ENCODE results near the gene ITGAE. TPM values are rescaled to one million over a fixed set of nuclear protein-coding genes. Genes with fewer than 3 reads are reported as not detected.
"Not testable (repeated sequence)": the region's sequence is repeated elsewhere in the genome, so short reads cannot be mapped to it uniquely, and the experiment has no call there.

ITGAE gene
- total and polyA plus RNA-seq, 2 donors: 14.0 to 34.6 TPM

DNA sequence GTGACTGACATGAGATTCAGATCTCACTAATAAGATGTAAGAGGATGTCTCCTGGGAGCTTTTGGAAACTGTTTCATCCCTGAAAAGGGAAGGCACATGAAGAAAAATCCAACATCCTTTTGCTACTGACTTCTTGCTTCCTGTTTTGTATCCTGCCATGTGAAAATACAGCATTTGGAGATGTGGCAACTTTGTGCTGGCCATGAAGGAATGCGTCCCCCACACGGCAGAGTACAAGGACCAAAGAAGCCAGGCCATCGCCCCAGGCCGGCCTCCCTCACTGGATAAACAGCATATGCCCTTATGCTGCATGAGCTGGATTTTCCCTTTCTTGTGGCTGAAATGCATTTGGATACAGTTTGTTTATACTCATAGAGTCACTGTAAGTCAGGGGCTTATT lies 82.8 kb downstream of the ITGAE start:
- H3K4me3 ChIP-seq (ENCODE audit: low read depth, low read length): no peak overlapping the region
- WGBS: 84% methylated on average over 4 of the region's 4 CpGs
- no peaks in the 10 kb centered on the region for H3K4me1 ChIP-seq (ENCODE audit: insufficient read depth)
- DNase-seq (ENCODE audit: extremely low spot score): no peak
- H3K36me3 ChIP-seq (ENCODE audit: insufficient read depth): peaks cover 13% of the 10 kb centered on the region
- no peak overlapping the region for H3K27ac ChIP-seq (ENCODE audit: low read depth)

GRCh38 chr17:3715296-3715695 lies 85.7 kb downstream of the ITGAE start:
- Histone ChIP-seq H3K36me3 (ENCODE audit: insufficient read depth) (peaks cover 13% of the 10 kb centered on the region), H3K4me1 (ENCODE audit: insufficient read depth) (no peaks in the 10 kb centered on the region), H3K27ac (ENCODE audit: low read depth) (no peak overlapping the region), H3K4me3 (ENCODE audit: low read depth, low read length) (no peak overlapping the region)
- 87% methylated on average over 8 of the region's 8 CpGs for WGBS
- no peak for DNase-seq (ENCODE audit: extremely low spot score)

- Histone ChIP-seq H3K4me1 (ENCODE audit: insufficient read depth) (no peaks in the 10 kb centered on the region), H3K27ac (ENCODE audit: low read depth) (no peak overlapping the region), H3K4me3 (ENCODE audit: low read depth, low read length) (no peak overlapping the region), H3K36me3 (ENCODE audit: insufficient read depth) (peaks cover 13% of the 10 kb centered on the region)
- WGBS: 83% methylated on average over 13 of the region's 13 CpGs
- no peak for DNase-seq (ENCODE audit: extremely low spot score)
These were observed 88.1 kb downstream of the ITGAE start for GRCh38 chr17:3712811-3713463.

DNA sequence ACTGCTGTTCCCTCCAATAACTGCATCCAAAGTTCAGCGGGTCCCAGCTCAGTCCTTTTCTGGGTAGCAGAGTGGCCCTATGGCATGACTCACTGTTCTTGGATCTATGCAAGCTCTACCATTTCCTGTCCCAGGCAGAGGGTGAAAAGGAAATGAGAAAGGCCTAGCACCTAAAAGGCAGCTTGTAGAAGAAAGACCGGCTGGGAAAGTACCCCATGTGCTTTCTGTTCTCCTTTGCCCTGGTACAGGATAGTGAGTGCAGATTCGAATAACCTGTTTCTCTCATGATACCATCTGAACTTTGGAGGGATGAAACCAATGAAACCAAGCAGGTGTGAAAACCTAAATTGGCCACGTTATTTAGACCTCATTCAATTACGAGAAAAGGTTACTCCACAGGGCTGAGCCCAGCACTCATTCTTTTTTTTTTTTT lies 90.0 kb downstream of the ITGAE start:
- WGBS: 73% methylated on average over 5 of the region's 5 CpGs
- H3K36me3 ChIP-seq (ENCODE audit: insufficient read depth): peaks cover 8% of the 10 kb centered on the region
- no peak overlapping the region for H3K4me3 ChIP-seq (ENCODE audit: low read depth, low read length)
- no peak for DNase-seq (ENCODE audit: extremely low spot score)
- no peaks in the 10 kb centered on the region for H3K4me1 ChIP-seq (ENCODE audit: insufficient read depth)
- H3K27ac ChIP-seq (ENCODE audit: low read depth): peak overlapping the region; percentile 16

DNA sequence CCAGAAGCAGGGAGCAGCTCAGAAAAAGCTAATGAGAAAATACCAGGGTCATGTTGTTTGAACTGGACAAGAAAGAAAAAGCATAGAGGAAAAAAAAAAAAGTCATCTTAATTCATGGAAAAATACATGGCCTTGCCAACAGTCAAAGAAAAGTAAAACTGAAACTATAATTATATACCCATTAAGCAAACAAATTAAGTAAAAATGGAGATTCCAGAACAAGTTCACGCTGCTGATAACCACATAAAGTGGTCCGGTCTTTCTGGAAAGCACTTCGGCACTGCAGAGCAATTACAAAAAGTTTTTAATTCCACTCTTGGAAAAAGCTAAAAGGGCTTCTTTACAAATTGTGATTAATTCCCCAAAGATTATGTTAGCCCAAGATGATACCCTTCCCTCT lies 92.6 kb downstream of the ITGAE start:
- no peak for DNase-seq (ENCODE audit: extremely low spot score)
- WGBS: 73% methylated on average over 3 of the region's 3 CpGs
- Histone ChIP-seq H3K4me3 (ENCODE audit: low read depth, low read length) (no peak overlapping the region), H3K4me1 (ENCODE audit: insufficient read depth) (no peaks in the 10 kb centered on the region), H3K36me3 (ENCODE audit: insufficient read depth) (no peaks in the 10 kb centered on the region), H3K27ac (ENCODE audit: low read depth) (no peak overlapping the region)

DNA sequence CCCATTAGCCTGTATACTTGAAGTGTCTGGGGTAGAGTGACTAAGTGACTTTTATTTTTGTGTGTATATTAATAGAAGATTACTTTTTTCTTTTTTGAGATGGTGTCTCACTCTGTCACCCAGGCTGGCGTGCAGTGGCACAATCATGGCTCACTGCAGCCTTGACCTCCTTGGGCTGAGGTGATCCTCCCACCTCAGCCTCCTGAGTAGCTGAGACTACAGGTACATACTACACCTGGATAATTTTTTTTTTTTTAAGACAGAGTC lies 95.3 kb downstream of the ITGAE start:
- H3K27ac ChIP-seq (ENCODE audit: low read depth); H3K4me3 ChIP-seq (ENCODE audit: low read depth, low read length); H3K4me1 ChIP-seq (ENCODE audit: insufficient read depth); DNase-seq (ENCODE audit: extremely low spot score); H3K36me3 ChIP-seq (ENCODE audit: insufficient read depth): not testable (repeated sequence)
- 83% methylated on average over 1 of the region's 1 CpG for WGBS

DNA sequence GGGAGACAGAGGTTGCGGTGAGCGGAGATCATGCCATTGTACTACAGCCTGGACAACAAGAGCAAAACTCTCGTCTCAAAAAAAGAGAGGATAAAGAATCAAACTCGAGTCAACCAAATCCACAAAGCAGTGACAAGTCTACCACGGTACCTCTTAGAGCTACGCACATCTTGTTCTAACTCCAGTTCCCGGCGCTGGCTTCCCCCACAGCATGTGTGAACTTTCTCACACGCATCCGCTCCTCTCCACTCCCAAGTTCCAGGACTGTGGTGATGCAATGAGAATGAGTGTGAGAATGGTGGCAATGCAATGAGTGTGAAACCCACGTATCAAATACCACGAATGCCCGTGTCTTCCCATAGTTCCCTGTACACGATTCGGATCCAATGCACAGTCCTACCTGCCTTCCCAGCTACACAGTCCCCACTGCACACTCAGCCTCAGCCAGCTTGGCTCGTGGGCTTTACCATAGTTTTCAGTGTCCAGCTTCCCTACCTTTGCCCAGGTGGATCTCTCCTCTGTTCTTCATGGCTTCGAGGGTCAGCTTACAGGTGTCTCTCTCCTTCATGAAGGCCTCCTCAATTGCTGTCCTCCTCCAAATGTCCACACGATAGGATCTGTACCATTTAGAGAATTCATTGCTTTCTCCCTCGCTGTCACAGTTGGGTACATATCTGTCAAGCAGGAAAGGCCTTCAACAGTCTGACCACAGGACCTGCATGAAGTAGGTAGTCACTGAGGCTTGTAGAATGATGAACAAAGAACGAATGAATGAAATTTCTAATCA lies 95.9 kb downstream of the ITGAE start:
- Histone ChIP-seq H3K36me3 (ENCODE audit: insufficient read depth) (no peaks in the 10 kb centered on the region), H3K4me3 (ENCODE audit: low read depth, low read length) (no peak overlapping the region), H3K4me1 (ENCODE audit: insufficient read depth) (no peaks in the 10 kb centered on the region), H3K27ac (ENCODE audit: low read depth) (no peak overlapping the region)
- 88% methylated on average over 20 of the region's 20 CpGs for WGBS
- DNase-seq (ENCODE audit: extremely low spot score): no peak

- not testable (repeated sequence) for H3K4me3 ChIP-seq (ENCODE audit: low read depth, low read length); H3K27ac ChIP-seq (ENCODE audit: low read depth); H3K36me3 ChIP-seq (ENCODE audit: insufficient read depth); H3K4me1 ChIP-seq (ENCODE audit: insufficient read depth); DNase-seq (ENCODE audit: extremely low spot score)
- 87% methylated on average over 7 of the region's 7 CpGs for WGBS
These were observed 98.9 kb downstream of the ITGAE start for GRCh38 chr17:3702041-3702539.

- Histone ChIP-seq H3K4me1 (ENCODE audit: insufficient read depth) (no peaks in the 10 kb centered on the region), H3K4me3 (ENCODE audit: low read depth, low read length) (no peak overlapping the region), H3K27ac (ENCODE audit: low read depth) (no peak overlapping the region), H3K36me3 (ENCODE audit: insufficient read depth) (no peaks in the 10 kb centered on the region)
- DNase-seq (ENCODE audit: extremely low spot score): no peak
- WGBS: 89% methylated on average over 4 of the region's 4 CpGs
These were observed 101.0 kb downstream of the ITGAE start for GRCh38 chr17:3699951-3700350.

DNA sequence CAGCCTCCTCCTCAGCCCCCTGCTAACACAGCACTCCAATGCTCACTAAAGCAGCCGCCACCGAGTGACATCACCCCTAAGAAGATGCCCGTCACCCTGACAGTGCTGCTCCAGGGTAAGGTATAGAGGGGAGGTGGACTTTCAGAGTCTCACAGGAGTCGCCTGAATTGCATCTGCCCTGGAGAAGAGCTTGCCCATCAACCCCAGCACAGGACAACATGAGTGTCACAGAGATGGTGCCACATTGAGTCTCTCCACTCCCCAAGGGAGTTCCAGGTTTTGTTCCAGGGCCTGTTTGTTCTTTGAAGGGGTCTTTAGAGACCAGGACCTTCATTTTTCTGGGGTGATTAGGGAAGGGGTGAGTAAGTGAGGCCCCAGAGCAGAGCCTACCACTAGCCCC lies 102.8 kb downstream of the ITGAE start:
- H3K36me3 ChIP-seq (ENCODE audit: insufficient read depth): no peaks in the 10 kb centered on the region
- DNase-seq (ENCODE audit: extremely low spot score): no peak
- no peaks in the 10 kb centered on the region for H3K4me1 ChIP-seq (ENCODE audit: insufficient read depth)
- WGBS: 86% methylated on average over 4 of the region's 4 CpGs
- H3K27ac ChIP-seq (ENCODE audit: low read depth): no peak overlapping the region
- no peak overlapping the region for H3K4me3 ChIP-seq (ENCODE audit: low read depth, low read length)

GRCh38 chr17:3697103-3697476 lies 103.9 kb downstream of the ITGAE start:
- no peaks in the 10 kb centered on the region for H3K4me1 ChIP-seq (ENCODE audit: insufficient read depth)
- WGBS: 49% methylated on average over 12 of the region's 12 CpGs

GRCh38 chr17:3695723-3696411 lies 105.1 kb downstream of the ITGAE start, which contains the start of gene P2RX5:
TSS of gene P2RX5 (minus strand) at chr17:3696155. CDS start at chr17:3696005, 150 bp downstream.
- Histone ChIP-seq H3K4me3 (ENCODE audit: low read depth, low read length) (peak within 1 kb of the TSS; percentile 41), H3K4me1 (ENCODE audit: insufficient read depth) (no peaks in the 10 kb centered on the region), H3K36me3 (ENCODE audit: insufficient read depth) (no peaks in the 10 kb centered on the region), H3K27ac (ENCODE audit: low read depth) (no peak within 1 kb of the TSS)
- DNase-seq (ENCODE audit: extremely low spot score): no peak
- WGBS: under 1% methylated on average over 65 of the region's 65 CpGs

More at GRCh38 chr17:3697103-3697476, 103.9 kb downstream of the ITGAE start:
- no peaks in the 10 kb centered on the region for H3K36me3 ChIP-seq (ENCODE audit: insufficient read depth)
- H3K27ac ChIP-seq (ENCODE audit: low read depth): no peak overlapping the region
- H3K4me3 ChIP-seq (ENCODE audit: low read depth, low read length): no peak overlapping the region
- DNase-seq (ENCODE audit: extremely low spot score): no peak

- Histone ChIP-seq H3K27ac (ENCODE audit: low read depth) (no peak overlapping the region), H3K4me1 (ENCODE audit: insufficient read depth) (no peaks in the 10 kb centered on the region), H3K4me3 (ENCODE audit: low read depth, low read length) (peak overlapping the region; percentile 41), H3K36me3 (ENCODE audit: insufficient read depth) (no peaks in the 10 kb centered on the region)
- WGBS: 13% methylated on average over 17 of the region's 17 CpGs
- no peak for DNase-seq (ENCODE audit: extremely low spot score)
These were observed 105.8 kb downstream of the ITGAE start for GRCh38 chr17:3695129-3695722.
